ENCODE data around the gene UBR4.

DNA sequence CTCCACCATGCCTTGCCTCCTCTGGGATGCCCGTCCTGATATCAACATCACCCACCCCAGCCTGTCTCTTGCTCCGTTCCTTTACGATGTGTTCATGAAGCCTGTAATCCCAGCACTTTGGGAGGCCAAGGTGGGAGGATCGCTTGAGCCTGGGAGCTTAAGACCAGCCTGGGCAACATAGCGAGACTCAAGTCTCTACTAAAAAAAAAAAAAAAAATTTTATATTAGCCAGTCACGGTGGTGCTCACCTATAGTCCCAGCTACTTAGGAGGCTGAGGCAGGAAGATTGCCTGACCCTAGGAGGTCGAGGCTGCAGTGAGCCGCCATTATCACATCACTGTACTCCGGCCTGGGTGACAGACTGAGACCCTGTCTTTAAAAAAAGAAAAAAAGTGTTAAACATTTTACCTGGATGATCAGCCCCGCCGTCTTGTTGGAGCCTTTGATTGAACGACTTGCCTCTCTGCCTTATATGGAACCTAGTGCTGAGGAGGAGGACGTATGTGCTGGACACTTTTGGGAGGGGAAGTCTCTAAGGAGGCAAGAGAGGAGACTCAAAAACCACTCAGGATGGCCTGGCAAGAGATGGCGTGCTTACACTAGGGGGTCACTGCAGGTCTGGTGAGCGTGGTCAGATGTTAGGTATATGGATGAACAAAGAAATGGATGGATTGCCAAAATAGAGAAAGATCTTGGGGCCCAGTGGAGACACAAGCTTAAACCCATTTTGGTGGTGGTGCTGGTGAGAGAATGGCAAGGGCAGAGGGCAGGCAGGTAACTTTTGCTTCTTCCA, 173.1 kb downstream of the UBR4 start:
- TF ChIP-seq CTCF (IDR thresholded peaks at IDR 0.05) (no peak), POLR2AphosphoS5 (IDR thresholded peaks at IDR 0.05) (no peak)

Data from esophagus muscularis mucosa (tissue), 3 donors.